ENCODE data around the gene NPPA. TPM values are rescaled to one million over a fixed set of nuclear protein-coding genes. Genes with fewer than 3 reads are reported as not detected.

NPPA gene
- total and polyA plus RNA-seq, 8 donors: 0.48 to 7.2 (median 2.7) TPM; not detected in 3

DNA sequence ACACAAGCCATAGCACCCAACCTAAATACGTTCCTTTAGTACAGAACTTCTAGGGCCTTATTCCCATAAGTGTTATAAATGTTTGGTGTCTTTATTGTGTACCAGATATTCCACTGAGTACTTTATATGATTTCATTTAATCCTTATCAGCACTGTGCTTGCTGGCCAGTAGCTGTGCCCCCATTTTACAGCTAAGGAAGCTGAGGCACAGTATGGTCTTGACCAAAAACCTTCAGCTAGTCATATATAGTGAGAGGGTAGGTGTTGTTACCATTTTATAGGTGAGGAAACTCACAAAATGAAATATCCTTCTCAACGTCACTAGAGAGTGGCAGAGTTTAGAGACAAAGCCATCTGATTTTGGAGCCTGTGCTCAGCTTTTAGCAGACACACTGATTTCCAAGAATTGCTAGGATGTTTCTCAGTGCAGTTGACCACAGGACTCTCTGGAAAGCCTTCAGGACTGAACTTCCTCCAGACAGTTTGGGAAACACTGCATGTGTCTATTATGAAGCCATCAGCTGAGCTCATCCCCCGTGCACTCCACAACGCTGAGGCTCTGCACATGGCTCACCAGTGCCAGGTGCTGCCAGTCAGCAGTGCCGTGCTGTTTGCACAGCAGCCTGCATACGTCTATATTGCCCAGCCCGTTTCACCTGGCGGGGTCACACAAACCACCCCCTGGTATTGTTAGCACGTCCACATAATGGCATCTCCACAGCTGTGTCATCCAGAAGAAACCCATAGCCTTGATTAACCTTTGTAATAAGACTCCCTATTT, 15.4 kb downstream of the NPPA start:
- H3K4me1 ChIP-seq: no peaks in the 10 kb centered on the region
- intact Hi-C loops (cut with DNase I; ENCODE audit: low total_unique reads): loop anchor here (10.0 kb wide), 1 partner anchor 133 kb away; no protein-coding TSS in a partner anchor
- no peaks in the 10 kb centered on the region for H3K9me3 ChIP-seq
- H3K36me3 ChIP-seq: peaks cover 81 to 100% (median 100%) of the 10 kb centered on the region in 4 donors
- DNase-seq: no peak
- no peak overlapping the region for H3K27ac ChIP-seq
- H3K4me3 ChIP-seq: no peak overlapping the region
- TF ChIP-seq POLR2A (IDR thresholded peaks at IDR 0.05) (no peak), EP300 (IDR thresholded peaks at IDR 0.05) (no peak), POLR2AphosphoS5 (IDR thresholded peaks at IDR 0.05) (no peak)
- TF ChIP-seq, protein P1, sequence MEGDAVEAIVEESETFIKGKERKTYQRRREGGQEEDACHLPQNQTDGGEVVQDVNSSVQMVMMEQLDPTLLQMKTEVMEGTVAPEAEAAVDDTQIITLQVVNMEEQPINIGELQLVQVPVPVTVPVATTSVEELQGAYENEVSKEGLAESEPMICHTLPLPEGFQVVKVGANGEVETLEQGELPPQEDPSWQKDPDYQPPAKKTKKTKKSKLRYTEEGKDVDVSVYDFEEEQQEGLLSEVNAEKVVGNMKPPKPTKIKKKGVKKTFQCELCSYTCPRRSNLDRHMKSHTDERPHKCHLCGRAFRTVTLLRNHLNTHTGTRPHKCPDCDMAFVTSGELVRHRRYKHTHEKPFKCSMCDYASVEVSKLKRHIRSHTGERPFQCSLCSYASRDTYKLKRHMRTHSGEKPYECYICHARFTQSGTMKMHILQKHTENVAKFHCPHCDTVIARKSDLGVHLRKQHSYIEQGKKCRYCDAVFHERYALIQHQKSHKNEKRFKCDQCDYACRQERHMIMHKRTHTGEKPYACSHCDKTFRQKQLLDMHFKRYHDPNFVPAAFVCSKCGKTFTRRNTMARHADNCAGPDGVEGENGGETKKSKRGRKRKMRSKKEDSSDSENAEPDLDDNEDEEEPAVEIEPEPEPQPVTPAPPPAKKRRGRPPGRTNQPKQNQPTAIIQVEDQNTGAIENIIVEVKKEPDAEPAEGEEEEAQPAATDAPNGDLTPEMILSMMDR (IDR thresholded peaks at IDR 0.05): no peak
- no peaks in the 10 kb centered on the region for H3K27me3 ChIP-seq
- WGBS, 5 donors: 47 to 68% (median 64%) methylated on average over 6 to 9 of the region's 9 CpGs

- WGBS, 5 donors: 88 to 95% (median 93%) methylated on average over 16 to 19 of the region's 19 CpGs
- H3K27ac ChIP-seq: no peak overlapping the region
- TF ChIP-seq POLR2A (IDR thresholded peaks at IDR 0.05): no peak
- TF ChIP-seq, protein P1 (IDR thresholded peaks at IDR 0.05): no peak
- H3K27me3 ChIP-seq: no peaks in the 10 kb centered on the region
- intact Hi-C loops (cut with DNase I; ENCODE audit: low total_unique reads): no loop called here
- DNase-seq: no peak
- H3K36me3 ChIP-seq: peaks cover 69 to 100% (median 100%) of the 10 kb centered on the region in 4 donors
- H3K9me3 ChIP-seq: no peaks in the 10 kb centered on the region
- no peaks in the 10 kb centered on the region for H3K4me1 ChIP-seq
- H3K4me3 ChIP-seq: no peak overlapping the region
These were observed 19.1 kb downstream of the NPPA start for GRCh38 chr1:11828511-11828910.

DNA sequence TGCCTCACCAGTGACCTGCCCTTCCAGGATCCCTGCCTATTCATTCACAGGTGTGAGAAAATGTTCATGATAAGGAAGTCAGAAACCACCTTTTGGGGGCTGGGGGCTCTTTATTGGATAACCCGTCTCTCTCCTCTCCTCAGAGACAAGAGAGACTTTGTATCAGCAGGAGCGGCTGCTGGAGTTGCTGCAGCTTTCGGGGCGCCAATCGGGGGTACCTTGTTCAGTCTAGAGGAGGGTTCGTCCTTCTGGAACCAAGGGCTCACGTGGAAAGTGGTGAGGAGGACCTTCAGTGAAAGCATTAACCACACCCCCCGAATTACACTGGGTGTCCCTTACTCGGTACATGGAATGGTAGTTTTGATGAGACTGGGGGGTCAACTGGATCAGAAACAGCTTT, 20.6 kb downstream of the NPPA start:
- 94 to 95% (median 94%) methylated on average over 9 of the region's 9 CpGs for WGBS, 5 donors
- no peak overlapping the region for H3K4me3 ChIP-seq

DNA sequence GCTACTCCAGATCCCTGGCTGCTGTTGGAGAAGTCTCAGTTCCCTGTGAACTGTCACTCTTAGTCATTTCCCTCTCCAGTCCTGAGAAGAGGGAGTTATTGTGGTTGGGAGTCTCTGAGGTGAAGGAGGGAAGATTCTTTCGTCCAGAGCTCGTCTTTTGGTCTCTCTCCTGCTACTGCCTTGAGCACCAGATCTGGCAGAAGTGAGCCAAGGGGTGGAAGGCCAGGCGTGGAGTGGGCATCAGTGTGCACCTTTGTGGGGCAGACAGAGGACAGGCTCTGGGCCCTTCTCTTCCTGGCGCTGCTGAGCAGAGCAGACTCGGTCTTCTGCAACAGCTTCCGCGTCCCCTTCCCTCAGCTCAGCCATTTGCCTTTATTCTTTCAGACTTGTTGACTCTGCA, 22.5 kb downstream of the NPPA start:
- intact Hi-C loops (cut with DNase I; ENCODE audit: low total_unique reads): no loop called here
- 93% methylated on average over 7 of the region's 7 CpGs for WGBS, 5 donors
- TF ChIP-seq, protein P1 (IDR thresholded peaks at IDR 0.05): no peak
- TF ChIP-seq EP300 (IDR thresholded peaks at IDR 0.05) (no peak), POLR2AphosphoS5 (IDR thresholded peaks at IDR 0.05) (no peak), POLR2A (IDR thresholded peaks at IDR 0.05) (no peak)
- no peaks in the 10 kb centered on the region for H3K4me1 ChIP-seq
- DNase-seq: no peak
- no peaks in the 10 kb centered on the region for H3K9me3 ChIP-seq
- no peak overlapping the region for H3K4me3 ChIP-seq
- H3K27ac ChIP-seq: no peak overlapping the region
- peaks cover 55 to 100% (median 100%) of the 10 kb centered on the region in 4 donors for H3K36me3 ChIP-seq
- H3K27me3 ChIP-seq: no peaks in the 10 kb centered on the region

More for the DNA sequence above, 20.6 kb downstream of the NPPA start:
- Histone ChIP-seq H3K27me3 (no peaks in the 10 kb centered on the region), H3K27ac (no peak overlapping the region), H3K4me1 (no peaks in the 10 kb centered on the region), H3K9me3 (no peaks in the 10 kb centered on the region), H3K36me3 (peaks cover 59 to 100% (median 100%) of the 10 kb centered on the region in 4 donors)
- TF ChIP-seq POLR2A (IDR thresholded peaks at IDR 0.05) (no peak), EP300 (IDR thresholded peaks at IDR 0.05) (no peak), POLR2AphosphoS5 (IDR thresholded peaks at IDR 0.05) (no peak)
- TF ChIP-seq, protein P1 (IDR thresholded peaks at IDR 0.05): no peak
- DNase-seq: no peak
- intact Hi-C loops (cut with DNase I; ENCODE audit: low total_unique reads): no loop called here

Data from stomach (tissue), 9 donors.